ENCODE measurements around the gene HLF.

- TF ChIP-seq POLR2A (IDR thresholded peaks at IDR 0.05; ENCODE audit: low read depth, low read length) (no peak), CTCF (conservative IDR thresholded peaks at IDR 0.05; ENCODE audit: low read depth, low read length) (no peak), RCOR1 (IDR thresholded peaks at IDR 0.05; ENCODE audit: insufficient replicate concordance, low read length) (no peak), USF2 (IDR thresholded peaks at IDR 0.05; ENCODE audit: low read depth, low read length) (no peak), MAFK (IDR thresholded peaks at IDR 0.05; ENCODE audit: low read depth, low read length) (no peak)
Observed at GRCh38 chr17:55272711-55273578, 8.2 kb downstream of the HLF start.

Measured in IMR-90 (cell line).